HG03095 (cell line): ENCODE measurements around the gene OBI1.

Experiments used
- ATAC-seq: cut with Tn5 transposase; IDR thresholded peaks from one replicate; pipeline ENCODE4 v1.9.1; 2021; ENCODE audit warnings: moderate library complexity; ENCODE audit not compliant: unreplicated experiment

Gene OBI1

GRCh38 chr13:78592584-78592983 is 66.4 kb downstream of the OBI1 start:
- ATAC-seq: no peak

GRCh38 chr13:78589206-78589605 is 69.7 kb downstream of the OBI1 start:
- ATAC-seq: no peak

GRCh38 chr13:78587395-78587794 is 71.6 kb downstream of the OBI1 start:
- ATAC-seq: no peak

GRCh38 chr13:78586706-78587105 is 72.2 kb downstream of the OBI1 start:
- ATAC-seq: no peak

GRCh38 chr13:78576261-78576660 is 82.7 kb downstream of the OBI1 start:
- ATAC-seq: no peak

- ATAC-seq: no peak
Measured at GRCh38 chr13:78572459-78572858, 86.5 kb downstream of the OBI1 start.

GRCh38 chr13:78569029-78569428 is 89.9 kb downstream of the OBI1 start:
- ATAC-seq: no peak

- ATAC-seq: no peak
Measured at GRCh38 chr13:78566631-78567030, 92.3 kb downstream of the OBI1 start.
